WTC11 (cell line): Measurements from ENCODE around the gene VAMP1. TPM values are rescaled to one million over a fixed set of nuclear protein-coding genes. Genes with fewer than 3 reads are reported as not detected.

Experiments used
- ATAC-seq: fragments of 200-7000 bp; cut with Tn5 transposase; 2 replicates; pipeline ENCODE4 v1.10.0; 2021; ENCODE audit warnings: mild to moderate bottlenecking, moderate library complexity
- CTCF ChIA-PET: fragments of 300-600 bp; sonication (Branson Sonifier 250); formaldehyde crosslinking; loops from one replicate; lab custom pipeline; 2021; ENCODE audit warnings: antibody characterized with exemption; lab: Charles Lee
- POLR2A ChIA-PET: fragments of 350-600 bp; sonication (Branson Sonifier 250); formaldehyde crosslinking; loops from one replicate; lab custom pipeline; 2021; ENCODE audit warnings: antibody characterized with exemption; lab: Charles Lee
- DNase-seq: peaks from one replicate; pipeline ENCODE4 v3.0.0; 2021; ENCODE audit warnings: low spot score
- H3K27ac Mint-ChIP-seq: 2 replicates; pipeline ENCODE4 v1.8.0; 2021; ENCODE audit warnings: mixed read lengths
- H3K27me3 Mint-ChIP-seq: 2 replicates; pipeline ENCODE4 v1.8.0; 2021; ENCODE audit warnings: low read depth, mild to moderate bottlenecking, moderate library complexity, mixed read lengths
- H3K36me3 Mint-ChIP-seq: 2 replicates; pipeline ENCODE4 v1.8.0; 2021; ENCODE audit warnings: mixed read lengths
- H3K4me1 Mint-ChIP-seq: 2 replicates; pipeline ENCODE4 v1.8.0; 2022; ENCODE audit warnings: mixed read lengths
- H3K4me3 Mint-ChIP-seq: 2 replicates; pipeline ENCODE4 v1.8.0; 2021; ENCODE audit warnings: mild to moderate bottlenecking, moderate library complexity, mixed read lengths
- H3K9me3 Mint-ChIP-seq: 2 replicates; pipeline ENCODE4 v1.8.0; 2021; ENCODE audit warnings: mixed read lengths
- ATF6 ChIP-seq: sonication (generic); formaldehyde crosslinking; IDR thresholded peaks from 2 replicates; pipeline ENCODE4 v1.8.1; 2023; ENCODE audit warnings: mild to moderate bottlenecking, missing genetic modification reagents
- CREB1 ChIP-seq: sonication (generic); formaldehyde crosslinking; IDR thresholded peaks from 2 replicates; pipeline ENCODE4 v1.8.0; 2023; ENCODE audit warnings: mild to moderate bottlenecking, missing genetic modification reagents
- FOXJ3 ChIP-seq: sonication (generic); formaldehyde crosslinking; IDR thresholded peaks from 2 replicates; pipeline ENCODE4 v1.9.0; 2021; ENCODE audit warnings: missing genetic modification reagents, mild to moderate bottlenecking, borderline replicate concordance
- FOXP1 ChIP-seq: sonication (generic); formaldehyde crosslinking; IDR thresholded peaks from 2 replicates; pipeline ENCODE4 v1.8.0; 2022; ENCODE audit warnings: missing genetic modification reagents, mild to moderate bottlenecking, moderate library complexity, borderline replicate concordance
- GABPB1 ChIP-seq: sonication (generic); formaldehyde crosslinking; IDR thresholded peaks from 2 replicates; pipeline ENCODE4 v1.8.1; 2023; ENCODE audit warnings: mild to moderate bottlenecking, missing genetic modification reagents
- HMGA2 ChIP-seq: fragments of 250-450 bp; sonication (Bioruptor Pico); IDR thresholded peaks from 2 replicates; pipeline ENCODE4 v1.4.0; 2021; ENCODE audit warnings: mild to moderate bottlenecking, moderate library complexity
- JAZF1 ChIP-seq: fragments of 250-450 bp; sonication (Bioruptor Pico); IDR thresholded peaks from 2 replicates; pipeline ENCODE4 v1.9.0; 2021; ENCODE audit warnings: moderate library complexity, mild to moderate bottlenecking, inconsistent platforms
- NFE2L1 ChIP-seq: sonication (generic); formaldehyde crosslinking; IDR thresholded peaks from 2 replicates; pipeline ENCODE4 v1.8.1; 2023; ENCODE audit warnings: missing genetic modification reagents
- NFYB ChIP-seq: sonication (generic); formaldehyde crosslinking; conservative IDR thresholded peaks from 2 replicates; pipeline ENCODE4 v1.8.0; 2022; ENCODE audit warnings: low read depth, missing genetic modification reagents
- NR1H2 ChIP-seq: sonication (generic); formaldehyde crosslinking; IDR thresholded peaks from 2 replicates; pipeline ENCODE4 v1.9.0; 2021; ENCODE audit warnings: mild to moderate bottlenecking, moderate library complexity, missing genetic modification reagents
- NR3C1 ChIP-seq: sonication (generic); formaldehyde crosslinking; conservative IDR thresholded peaks from 2 replicates; pipeline ENCODE4 v1.8.1; 2023; ENCODE audit warnings: low read depth, mild to moderate bottlenecking, missing genetic modification reagents
- OVOL2 ChIP-seq: fragments of 250-450 bp; sonication (Bioruptor Pico); IDR thresholded peaks from 2 replicates; pipeline ENCODE4 v1.9.0; 2021; ENCODE audit warnings: mild to moderate bottlenecking, borderline replicate concordance
- SOX15 ChIP-seq: fragments of 250-450 bp; sonication (Bioruptor Pico); IDR thresholded peaks from 2 replicates; pipeline ENCODE4 v1.9.0; 2021; ENCODE audit warnings: mild to moderate bottlenecking
- SP1 ChIP-seq: sonication (generic); formaldehyde crosslinking; conservative IDR thresholded peaks from 2 replicates; pipeline ENCODE4 v1.8.1; 2022; ENCODE audit warnings: missing genetic modification reagents
- TCF7 ChIP-seq: sonication (generic); formaldehyde crosslinking; IDR thresholded peaks from 2 replicates; pipeline ENCODE4 v1.8.0; 2022; ENCODE audit warnings: mild to moderate bottlenecking, low read depth, missing genetic modification reagents, moderate library complexity
- TEAD4 ChIP-seq: sonication (generic); formaldehyde crosslinking; IDR thresholded peaks from 2 replicates; pipeline ENCODE4 v1.8.0; 2022; ENCODE audit warnings: mild to moderate bottlenecking, missing genetic modification reagents
- ZBTB21 ChIP-seq: sonication (generic); formaldehyde crosslinking; IDR thresholded peaks from 2 replicates; pipeline ENCODE4 v1.8.1; 2023; ENCODE audit warnings: mild to moderate bottlenecking, missing genetic modification reagents, borderline replicate concordance
- ZNF121 ChIP-seq: sonication (generic); formaldehyde crosslinking; IDR thresholded peaks from 2 replicates; pipeline ENCODE4 v1.8.0; 2023; ENCODE audit warnings: missing genetic modification reagents
- ZNF396 ChIP-seq: fragments of 250-450 bp; sonication (Bioruptor Pico); IDR thresholded peaks from 2 replicates; pipeline ENCODE4 v1.8.0; 2021; ENCODE audit warnings: mild to moderate bottlenecking, moderate library complexity, borderline replicate concordance
- ZNF671 ChIP-seq: fragments of 250-450 bp; sonication (Bioruptor Pico); IDR thresholded peaks from 2 replicates; pipeline ENCODE4 v1.8.0; 2021; ENCODE audit warnings: mild to moderate bottlenecking
- total RNA-seq: library from RNA; stranded (reverse); gene quantifications from 3 replicates; pipeline ENCODE4 v1.2.3, GENCODE V29; 2021
- TF ChIP-seq, protein P1 (sequence below): sonication (generic); formaldehyde crosslinking; IDR thresholded peaks from 2 replicates; pipeline ENCODE4 v1.8.1; 2023; ENCODE audit warnings: mild to moderate bottlenecking, missing genetic modification reagents, moderate library complexity
- TF ChIP-seq, protein P2 (sequence below): fragments of 250-450 bp; sonication (Bioruptor Pico); IDR thresholded peaks from 2 replicates; pipeline ENCODE4 v1.9.0; 2021; ENCODE audit warnings: moderate library complexity, mild to moderate bottlenecking, inconsistent platforms, borderline replicate concordance
- TF ChIP-seq, protein P3 (sequence below): sonication (generic); formaldehyde crosslinking; IDR thresholded peaks from 2 replicates; pipeline ENCODE4 v1.8.0; 2022; ENCODE audit warnings: missing genetic modification reagents
- TF ChIP-seq, protein P4 (sequence below): sonication (generic); formaldehyde crosslinking; IDR thresholded peaks from 2 replicates; pipeline ENCODE4 v1.8.0; 2023; ENCODE audit warnings: mild to moderate bottlenecking, missing genetic modification reagents
- TF ChIP-seq, protein P5 (sequence below): sonication (generic); formaldehyde crosslinking; IDR thresholded peaks from 2 replicates; pipeline ENCODE4 v1.8.1; 2023; ENCODE audit warnings: mild to moderate bottlenecking, missing genetic modification reagents

Gene VAMP1
- total RNA-seq, 1 experiment from 2014 or later, result 14.3 TPM

DNA sequence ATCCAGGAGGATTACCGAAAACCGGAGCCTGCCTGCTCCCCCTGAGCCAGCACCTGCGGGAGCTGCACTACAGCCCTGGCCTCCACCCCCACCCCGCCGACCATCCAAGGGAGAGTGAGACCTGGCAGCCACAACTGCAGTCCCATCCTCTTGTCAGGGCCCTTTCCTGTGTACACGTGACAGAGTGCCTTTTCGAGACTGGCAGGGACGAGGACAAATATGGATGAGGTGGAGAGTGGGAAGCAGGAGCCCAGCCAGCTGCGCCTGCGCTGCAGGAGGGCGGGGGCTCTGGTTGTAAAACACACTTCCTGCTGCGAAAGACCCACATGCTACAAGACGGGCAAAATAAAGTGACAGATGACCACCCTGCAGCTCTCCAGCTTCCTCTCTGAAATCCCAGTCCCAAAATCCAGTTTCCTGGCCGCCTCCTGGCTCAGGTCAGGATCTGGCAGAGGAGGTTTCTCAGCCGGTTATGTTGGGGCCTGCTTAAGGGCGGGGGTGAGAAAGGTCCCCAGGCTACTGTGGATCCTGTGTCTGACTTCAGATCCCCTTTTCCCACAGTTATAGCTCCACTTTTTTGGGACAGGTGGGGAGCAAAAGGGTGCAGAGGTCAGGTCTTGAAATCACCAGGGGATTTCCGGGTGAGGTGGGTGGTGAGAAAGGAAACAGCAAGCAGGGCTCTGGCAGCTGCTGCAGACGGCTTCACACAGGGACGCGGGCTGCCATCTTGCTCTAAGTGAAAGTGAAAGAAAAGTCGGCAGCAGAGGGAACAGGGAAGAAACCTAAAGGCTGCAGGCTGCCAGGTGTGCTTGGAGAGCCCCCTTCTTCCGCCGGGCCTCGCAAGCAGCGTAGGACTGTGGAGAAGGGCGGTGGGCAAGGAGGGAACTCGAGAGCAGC is 18.9 kb downstream of the VAMP1 start, which contains the start of gene TAPBPL:
Gene TAPBPL (plus strand): TSS at position 695 of the 897 bp plus-strand sequence. CDS start 207 bp downstream, outside the sequence.
- Mint-ChIP-seq H3K27me3 (no peaks in the 10 kb centered on the region), H3K4me1 (peaks cover 39% of the 10 kb centered on the region), H3K9me3 (no peaks in the 10 kb centered on the region), H3K36me3 (no peaks in the 10 kb centered on the region), H3K27ac (peak within 1 kb of the TSS; percentile 92), H3K4me3 (peak within 1 kb of the TSS; percentile 51)
- DNase-seq (peak; percentile 54), ATAC-seq (peak; percentile 50)
- CTCF ChIA-PET, result interaction anchor here (0.8 to 3.9 kb wide), 8 partner anchors 14 to 463 kb away, joined by 3 to 39 read pairs (median 6); partner anchors contain the start of gene VAMP1
- POLR2A ChIA-PET, result interaction anchor here (0.9 to 2.3 kb wide), 5 partner anchors 17 to 115 kb away, joined by 3 to 16 read pairs (median 9); partner anchors contain the start of genes MRPL51, SCNN1A and VAMP1
- no peak for TF ChIP-seq JAZF1 (CRISPR knock-in tag)
- TF ChIP-seq, protein P1, sequence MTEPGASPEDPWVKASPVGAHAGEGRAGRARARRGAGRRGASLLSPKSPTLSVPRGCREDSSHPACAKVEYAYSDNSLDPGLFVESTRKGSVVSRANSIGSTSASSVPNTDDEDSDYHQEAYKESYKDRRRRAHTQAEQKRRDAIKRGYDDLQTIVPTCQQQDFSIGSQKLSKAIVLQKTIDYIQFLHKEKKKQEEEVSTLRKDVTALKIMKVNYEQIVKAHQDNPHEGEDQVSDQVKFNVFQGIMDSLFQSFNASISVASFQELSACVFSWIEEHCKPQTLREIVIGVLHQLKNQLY, result no peak
- no peak for TF ChIP-seq OVOL2 (CRISPR knock-in tag)
- TF ChIP-seq ZNF396 (CRISPR knock-in tag), result no peak
- TF ChIP-seq, protein P2, sequence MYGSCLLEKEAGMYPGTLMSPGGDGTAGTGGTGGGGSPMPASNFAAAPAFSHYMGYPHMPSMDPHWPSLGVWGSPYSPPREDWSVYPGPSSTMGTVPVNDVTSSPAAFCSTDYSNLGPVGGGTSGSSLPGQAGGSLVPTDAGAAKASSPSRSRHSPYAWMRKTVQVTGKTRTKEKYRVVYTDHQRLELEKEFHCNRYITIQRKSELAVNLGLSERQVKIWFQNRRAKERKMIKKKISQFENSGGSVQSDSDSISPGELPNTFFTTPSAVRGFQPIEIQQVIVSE, result no peak
- no peak for TF ChIP-seq FOXP1
- no peak for TF ChIP-seq TEAD4 (CRISPR knock-in tag)
- no peak for TF ChIP-seq NR1H2 (CRISPR knock-in tag)
- TF ChIP-seq FOXJ3 (CRISPR knock-in tag), result no peak
- no peak for TF ChIP-seq SOX15 (CRISPR knock-in tag)
- TF ChIP-seq, protein P3, sequence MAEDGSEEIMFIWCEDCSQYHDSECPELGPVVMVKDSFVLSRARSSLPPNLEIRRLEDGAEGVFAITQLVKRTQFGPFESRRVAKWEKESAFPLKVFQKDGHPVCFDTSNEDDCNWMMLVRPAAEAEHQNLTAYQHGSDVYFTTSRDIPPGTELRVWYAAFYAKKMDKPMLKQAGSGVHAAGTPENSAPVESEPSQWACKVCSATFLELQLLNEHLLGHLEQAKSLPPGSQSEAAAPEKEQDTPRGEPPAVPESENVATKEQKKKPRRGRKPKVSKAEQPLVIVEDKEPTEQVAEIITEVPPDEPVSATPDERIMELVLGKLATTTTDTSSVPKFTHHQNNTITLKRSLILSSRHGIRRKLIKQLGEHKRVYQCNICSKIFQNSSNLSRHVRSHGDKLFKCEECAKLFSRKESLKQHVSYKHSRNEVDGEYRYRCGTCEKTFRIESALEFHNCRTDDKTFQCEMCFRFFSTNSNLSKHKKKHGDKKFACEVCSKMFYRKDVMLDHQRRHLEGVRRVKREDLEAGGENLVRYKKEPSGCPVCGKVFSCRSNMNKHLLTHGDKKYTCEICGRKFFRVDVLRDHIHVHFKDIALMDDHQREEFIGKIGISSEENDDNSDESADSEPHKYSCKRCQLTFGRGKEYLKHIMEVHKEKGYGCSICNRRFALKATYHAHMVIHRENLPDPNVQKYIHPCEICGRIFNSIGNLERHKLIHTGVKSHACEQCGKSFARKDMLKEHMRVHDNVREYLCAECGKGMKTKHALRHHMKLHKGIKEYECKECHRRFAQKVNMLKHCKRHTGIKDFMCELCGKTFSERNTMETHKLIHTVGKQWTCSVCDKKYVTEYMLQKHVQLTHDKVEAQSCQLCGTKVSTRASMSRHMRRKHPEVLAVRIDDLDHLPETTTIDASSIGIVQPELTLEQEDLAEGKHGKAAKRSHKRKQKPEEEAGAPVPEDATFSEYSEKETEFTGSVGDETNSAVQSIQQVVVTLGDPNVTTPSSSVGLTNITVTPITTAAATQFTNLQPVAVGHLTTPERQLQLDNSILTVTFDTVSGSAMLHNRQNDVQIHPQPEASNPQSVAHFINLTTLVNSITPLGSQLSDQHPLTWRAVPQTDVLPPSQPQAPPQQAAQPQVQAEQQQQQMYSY (CRISPR knock-in tag), result peak; percentile 82
- no peak for TF ChIP-seq HMGA2
- TF ChIP-seq ZNF121, result no peak
- TF ChIP-seq ZNF671 (CRISPR knock-in tag), result no peak
- no peak for TF ChIP-seq ATF6 (CRISPR knock-in tag)
- TF ChIP-seq SP1, result peak; percentile 52; the same call in 1 of the 2 replicates
- TF ChIP-seq TCF7 (CRISPR knock-in tag), result no peak
- TF ChIP-seq, protein P4, sequence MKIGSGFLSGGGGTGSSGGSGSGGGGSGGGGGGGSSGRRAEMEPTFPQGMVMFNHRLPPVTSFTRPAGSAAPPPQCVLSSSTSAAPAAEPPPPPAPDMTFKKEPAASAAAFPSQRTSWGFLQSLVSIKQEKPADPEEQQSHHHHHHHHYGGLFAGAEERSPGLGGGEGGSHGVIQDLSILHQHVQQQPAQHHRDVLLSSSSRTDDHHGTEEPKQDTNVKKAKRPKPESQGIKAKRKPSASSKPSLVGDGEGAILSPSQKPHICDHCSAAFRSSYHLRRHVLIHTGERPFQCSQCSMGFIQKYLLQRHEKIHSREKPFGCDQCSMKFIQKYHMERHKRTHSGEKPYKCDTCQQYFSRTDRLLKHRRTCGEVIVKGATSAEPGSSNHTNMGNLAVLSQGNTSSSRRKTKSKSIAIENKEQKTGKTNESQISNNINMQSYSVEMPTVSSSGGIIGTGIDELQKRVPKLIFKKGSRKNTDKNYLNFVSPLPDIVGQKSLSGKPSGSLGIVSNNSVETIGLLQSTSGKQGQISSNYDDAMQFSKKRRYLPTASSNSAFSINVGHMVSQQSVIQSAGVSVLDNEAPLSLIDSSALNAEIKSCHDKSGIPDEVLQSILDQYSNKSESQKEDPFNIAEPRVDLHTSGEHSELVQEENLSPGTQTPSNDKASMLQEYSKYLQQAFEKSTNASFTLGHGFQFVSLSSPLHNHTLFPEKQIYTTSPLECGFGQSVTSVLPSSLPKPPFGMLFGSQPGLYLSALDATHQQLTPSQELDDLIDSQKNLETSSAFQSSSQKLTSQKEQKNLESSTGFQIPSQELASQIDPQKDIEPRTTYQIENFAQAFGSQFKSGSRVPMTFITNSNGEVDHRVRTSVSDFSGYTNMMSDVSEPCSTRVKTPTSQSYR (CRISPR knock-in tag), result 0 out of 2 replicates have a peak, but pooled peaks have one; percentile 43
- peak; percentile 52; the same call in 1 of the 2 replicates for TF ChIP-seq GABPB1 (CRISPR knock-in tag)
- TF ChIP-seq, protein P5, sequence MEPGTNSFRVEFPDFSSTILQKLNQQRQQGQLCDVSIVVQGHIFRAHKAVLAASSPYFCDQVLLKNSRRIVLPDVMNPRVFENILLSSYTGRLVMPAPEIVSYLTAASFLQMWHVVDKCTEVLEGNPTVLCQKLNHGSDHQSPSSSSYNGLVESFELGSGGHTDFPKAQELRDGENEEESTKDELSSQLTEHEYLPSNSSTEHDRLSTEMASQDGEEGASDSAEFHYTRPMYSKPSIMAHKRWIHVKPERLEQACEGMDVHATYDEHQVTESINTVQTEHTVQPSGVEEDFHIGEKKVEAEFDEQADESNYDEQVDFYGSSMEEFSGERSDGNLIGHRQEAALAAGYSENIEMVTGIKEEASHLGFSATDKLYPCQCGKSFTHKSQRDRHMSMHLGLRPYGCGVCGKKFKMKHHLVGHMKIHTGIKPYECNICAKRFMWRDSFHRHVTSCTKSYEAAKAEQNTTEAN (CRISPR knock-in tag), result no peak
- TF ChIP-seq NR3C1 (CRISPR knock-in tag), result no peak
- no peak for TF ChIP-seq NFYB (CRISPR knock-in tag)
- no peak for TF ChIP-seq CREB1 (CRISPR knock-in tag)
- 0 out of 2 replicates have a peak, but pooled peaks have one; percentile 22 for TF ChIP-seq NFE2L1
- no peak; the same call in 1 of the 2 replicates for TF ChIP-seq ZBTB21 (CRISPR knock-in tag)
